Right ventricle myocardium superior (tissue), 1 donor: Measurements from ENCODE around the gene SLC24A3. TPM values are rescaled to one million over a fixed set of nuclear protein-coding genes. Genes with fewer than 3 reads are reported as not detected.

ENCODE experiments used
- ATAC-seq: fragments of 200-7000 bp; cut with Tn5 transposase; one replicate; pipeline ENCODE4 v1.9.1; 2020; ENCODE audit warnings: mild to moderate bottlenecking; ENCODE audit not compliant: poor library complexity
- DNase-seq: peaks from one replicate; pipeline ENCODE4 v3.0.0-alpha.2; 2020
- intact Hi-C: fragments of 100-400 bp; cut with DNase I; formaldehyde crosslinking; loops from one replicate; pipeline ENCODE4 v1.11.2; 2022
- total RNA-seq: library from RNA; stranded (reverse); fragmentation: NEBNext Ultra II Directional; extraction: Animal tissue kit (Norgen Biotek cat#: 25700); gene quantifications from one replicate; pipeline ENCODE4 v1.2.1, GENCODE V29; 2021
- donor health status: DM: no; HTN: yes; CAD: no; lungs with severe emphysema.

The SLC24A3 gene
- total RNA-seq, 1 donor from 2014 or later: 0.62 TPM

- DNase-seq: no peak
- peak; percentile 67 for ATAC-seq
- intact Hi-C loops: no loop called here
Observed at GRCh38 chr20:19232997-19233794, 20.8 kb downstream of the SLC24A3 start.

- intact Hi-C loops: no loop called here
- ATAC-seq (no peak), DNase-seq (no peak)
Observed at GRCh38 chr20:19236371-19237055, 24.1 kb downstream of the SLC24A3 start.

- ATAC-seq (no peak), DNase-seq (no peak)
- intact Hi-C loops: no loop called here
Observed at GRCh38 chr20:19241440-19241839, 29.0 kb downstream of the SLC24A3 start.

GRCh38 chr20:19244291-19244690 lies 31.8 kb downstream of the SLC24A3 start:
- DNase-seq (no peak), ATAC-seq (no peak)
- intact Hi-C loops: no loop called here

- ATAC-seq: no peak
- no peak for DNase-seq
- intact Hi-C loops: no loop called here
Observed at GRCh38 chr20:19249106-19249879, 36.9 kb downstream of the SLC24A3 start.

- intact Hi-C loops: no loop called here
- no peak for ATAC-seq
Observed at GRCh38 chr20:19250346-19250745, 37.9 kb downstream of the SLC24A3 start.

GRCh38 chr20:19251506-19251905 lies 39.1 kb downstream of the SLC24A3 start:
- DNase-seq (no peak), ATAC-seq (no peak)

More at GRCh38 chr20:19250346-19250745, 37.9 kb downstream of the SLC24A3 start:
- DNase-seq: no peak

GRCh38 chr20:19251958-19252357 lies 39.5 kb downstream of the SLC24A3 start:
- intact Hi-C loops: no loop called here
- ATAC-seq (no peak), DNase-seq (no peak)

More at GRCh38 chr20:19251506-19251905, 39.1 kb downstream of the SLC24A3 start:
- intact Hi-C loops: no loop called here

GRCh38 chr20:19252451-19253120 lies 40.1 kb downstream of the SLC24A3 start:
- DNase-seq: peak; percentile 46
- intact Hi-C loops: no loop called here
- ATAC-seq: peak; percentile 70

- ATAC-seq (no peak), DNase-seq (no peak)
- intact Hi-C loops: no loop called here
Observed at GRCh38 chr20:19253316-19253715, 40.9 kb downstream of the SLC24A3 start.

- no peak for DNase-seq
- intact Hi-C loops: no loop called here
- ATAC-seq: peak; percentile 65
Observed at GRCh38 chr20:19253916-19254820, 41.7 kb downstream of the SLC24A3 start.

GRCh38 chr20:19254956-19255355 lies 42.5 kb downstream of the SLC24A3 start:
- DNase-seq (no peak), ATAC-seq (no peak)
- intact Hi-C loops: no loop called here

GRCh38 chr20:19256085-19256484 lies 43.6 kb downstream of the SLC24A3 start:
- intact Hi-C loops: no loop called here
- no peak for DNase-seq
- ATAC-seq: no peak

GRCh38 chr20:19256906-19257595 lies 44.6 kb downstream of the SLC24A3 start:
- no peak for DNase-seq
- no peak for ATAC-seq
- intact Hi-C loops: no loop called here

GRCh38 chr20:19257865-19258264 lies 45.4 kb downstream of the SLC24A3 start:
- intact Hi-C loops: no loop called here
- no peak for DNase-seq
- no peak for ATAC-seq

- no peak for ATAC-seq
Observed at GRCh38 chr20:19259141-19259591, 46.7 kb downstream of the SLC24A3 start.

GRCh38 chr20:19260412-19261090 lies 48.1 kb downstream of the SLC24A3 start:
- no peak for DNase-seq
- intact Hi-C loops: no loop called here
- no peak for ATAC-seq

More at GRCh38 chr20:19259141-19259591, 46.7 kb downstream of the SLC24A3 start:
- intact Hi-C loops: no loop called here
- DNase-seq: no peak
